Activated CD8-positive, alpha-beta memory T cell treated with anti-CD3 and anti-CD28 coated beads, Interleukin-2, amount 10 ng/mL, durations not matched to agents 7 days and 5 days (primary cell): ENCODE results near the gene FOXN3. TPM values are rescaled to one million over a fixed set of nuclear protein-coding genes. Genes with fewer than 3 reads are reported as not detected.
"Not testable (repeated sequence)": the region's sequence is repeated elsewhere in the genome, so short reads cannot be mapped to it uniquely, and the experiment has no call there.

Experiments
- ATAC-seq: fragments of 150-1000 bp; cut with Tn5 transposase; one replicate; pipeline ENCODE4 v1.10.0; 2021; ENCODE audit warnings: moderate library complexity
- CTCF ChIA-PET: fragments of 350-600 bp; sonication (Branson Sonifier 250); formaldehyde crosslinking; loops from one replicate; lab custom pipeline; 2021; ENCODE audit warnings: antibody characterized with exemption; lab: Charles Lee
- DNase-seq: peaks from one replicate; pipeline ENCODE4 v3.0.0-alpha.2; 2020
- H3K27ac Mint-ChIP-seq: one replicate; pipeline ENCODE4 v1.8.0; 2021; ENCODE audit warnings: mild to moderate bottlenecking, mixed read lengths
- H3K27me3 Mint-ChIP-seq: one replicate; pipeline ENCODE4 v1.8.0; 2021; ENCODE audit warnings: mixed read lengths
- H3K36me3 Mint-ChIP-seq: one replicate; pipeline ENCODE4 v1.8.0; 2021; ENCODE audit warnings: mild to moderate bottlenecking, mixed read lengths
- H3K4me1 Mint-ChIP-seq: one replicate; pipeline ENCODE4 v1.8.0; 2021; ENCODE audit warnings: mixed read lengths
- H3K4me3 Mint-ChIP-seq: one replicate; pipeline ENCODE4 v1.8.0; 2021; ENCODE audit warnings: mild to moderate bottlenecking, moderate library complexity, mixed read lengths
- H3K9me3 Mint-ChIP-seq: one replicate; pipeline ENCODE4 v1.8.0; 2022; ENCODE audit warnings: low read depth, mixed read lengths
- total RNA-seq, 2 experiments: library from RNA; stranded (reverse); gene quantifications; one replicate each; pipeline ENCODE4 v1.2.3, GENCODE V29; 2021

Gene FOXN3
- total RNA-seq, 2 experiments from 2014 or later: 85.6 to 103 TPM

- no peak for DNase-seq
- CTCF ChIA-PET: no interaction called here
- no peaks in the 10 kb centered on the region for H3K4me1 Mint-ChIP-seq
- H3K27ac Mint-ChIP-seq: no peak overlapping the region
- H3K9me3 Mint-ChIP-seq: no peaks in the 10 kb centered on the region
- no peaks in the 10 kb centered on the region for H3K27me3 Mint-ChIP-seq
- ATAC-seq: no peak
- H3K36me3 Mint-ChIP-seq: no peaks in the 10 kb centered on the region
- no peak overlapping the region for H3K4me3 Mint-ChIP-seq
Measured at GRCh38 chr14:89114109-89114508, 302.9 kb downstream of the FOXN3 start.

DNA sequence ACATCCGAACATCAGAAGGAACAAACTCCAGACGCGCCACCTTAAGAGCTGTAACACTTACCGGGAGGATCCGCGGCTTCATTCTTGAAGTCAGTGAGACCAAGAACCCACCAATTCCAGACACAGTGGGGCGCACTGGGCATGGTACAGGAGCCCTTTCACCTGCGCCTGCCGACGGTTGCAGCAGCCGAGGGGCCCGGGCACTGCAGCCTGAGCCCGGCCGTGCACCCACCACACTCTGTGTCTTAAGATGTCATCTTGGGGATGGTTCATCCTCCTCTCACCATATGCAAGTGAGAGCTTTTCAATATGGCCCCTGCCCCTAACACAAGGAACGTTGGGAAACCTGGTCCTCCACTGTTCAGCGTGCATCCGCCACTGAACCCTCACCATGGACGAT is 304.3 kb downstream of the FOXN3 start:
- H3K27me3 Mint-ChIP-seq: peaks cover under 1% of the 10 kb centered on the region

GRCh38 chr14:89111766-89112543 is 305.1 kb downstream of the FOXN3 start:
- H3K27ac Mint-ChIP-seq, H3K4me3 Mint-ChIP-seq, H3K4me1 Mint-ChIP-seq, ATAC-seq, H3K36me3 Mint-ChIP-seq, H3K27me3 Mint-ChIP-seq, DNase-seq, H3K9me3 Mint-ChIP-seq: not testable (repeated sequence)
- CTCF ChIA-PET: interaction anchor here (1.2 kb wide), 1 partner anchor 71 kb away, joined by 5 read pairs; no protein-coding TSS in a partner anchor

More for the DNA sequence above, 304.3 kb downstream of the FOXN3 start:
- no peaks in the 10 kb centered on the region for H3K9me3 Mint-ChIP-seq
- H3K4me3 Mint-ChIP-seq: no peak overlapping the region
- ATAC-seq (no peak), DNase-seq (no peak)
- no peaks in the 10 kb centered on the region for H3K36me3 Mint-ChIP-seq
- no peaks in the 10 kb centered on the region for H3K4me1 Mint-ChIP-seq
- no peak overlapping the region for H3K27ac Mint-ChIP-seq
- CTCF ChIA-PET: interaction anchor here (1.2 kb wide), 1 partner anchor 71 kb away, joined by 5 read pairs; no protein-coding TSS in a partner anchor

DNA sequence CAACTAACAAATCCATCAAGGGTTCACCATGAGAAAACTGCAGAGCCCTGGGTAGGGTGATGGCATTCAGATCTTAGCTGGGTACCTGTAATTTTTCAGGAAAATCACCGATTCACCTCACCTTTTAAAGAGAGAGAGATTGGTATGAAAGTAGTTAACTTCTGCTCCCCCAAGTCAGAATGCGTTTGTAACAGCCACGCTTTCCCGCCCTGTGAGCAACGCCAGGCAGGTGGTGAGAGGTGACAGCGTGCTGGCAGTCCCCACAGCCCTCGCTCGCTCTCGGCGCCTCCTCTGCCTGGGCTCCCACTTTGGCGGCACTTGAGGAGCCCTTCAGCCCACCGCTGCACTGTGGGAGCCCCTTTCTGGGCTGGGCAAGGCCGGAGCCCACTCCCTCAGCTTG is 305.8 kb downstream of the FOXN3 start:
- ATAC-seq, H3K27me3 Mint-ChIP-seq, CTCF ChIA-PET, H3K27ac Mint-ChIP-seq, H3K4me1 Mint-ChIP-seq, DNase-seq, H3K4me3 Mint-ChIP-seq, H3K36me3 Mint-ChIP-seq, H3K9me3 Mint-ChIP-seq: not testable (repeated sequence)

- Mint-ChIP-seq H3K4me3 (no peak overlapping the region), H3K36me3 (no peaks in the 10 kb centered on the region), H3K27me3 (peaks cover 2% of the 10 kb centered on the region), H3K27ac (no peak overlapping the region), H3K9me3 (no peaks in the 10 kb centered on the region), H3K4me1 (no peaks in the 10 kb centered on the region)
- ATAC-seq: no peak
- no peak for DNase-seq
- CTCF ChIA-PET: no interaction called here
Measured at GRCh38 chr14:89110110-89110509, 306.9 kb downstream of the FOXN3 start.

- Mint-ChIP-seq H3K4me1 (no peaks in the 10 kb centered on the region), H3K27ac (no peak overlapping the region), H3K27me3 (peaks cover 2% of the 10 kb centered on the region), H3K9me3 (no peaks in the 10 kb centered on the region), H3K4me3 (no peak overlapping the region), H3K36me3 (no peaks in the 10 kb centered on the region)
- ATAC-seq (no peak), DNase-seq (no peak)
- CTCF ChIA-PET: no interaction called here
Measured at GRCh38 chr14:89108608-89109007, 308.4 kb downstream of the FOXN3 start.

- Mint-ChIP-seq H3K36me3 (no peaks in the 10 kb centered on the region), H3K27me3 (peaks cover 9% of the 10 kb centered on the region), H3K27ac (no peak overlapping the region), H3K4me3 (no peak overlapping the region), H3K4me1 (no peaks in the 10 kb centered on the region), H3K9me3 (no peaks in the 10 kb centered on the region)
- DNase-seq (no peak), ATAC-seq (no peak)
- CTCF ChIA-PET: no interaction called here
Measured at GRCh38 chr14:89107626-89108025, 309.4 kb downstream of the FOXN3 start.
